Endothelial cell of umbilical vein (primary cell): ENCODE measurements around the gene RTKN2. TPM values are rescaled to one million over a fixed set of nuclear protein-coding genes. Genes with fewer than 3 reads are reported as not detected.

Experiments
- BruUV-seq: library from RNA; stranded (reverse); fragments of 400-500 nt; replicated peaks from 2 replicates; lab custom pipeline; 2021; lab: Mats Ljungman, UMichigan
- CTCF ChIA-PET: fragments of 300-600, 350-600 bp; sonication (Branson Sonifier 250); formaldehyde crosslinking; loops from one replicate; lab custom pipeline; 2021; ENCODE audit warnings: antibody characterized with exemption, inconsistent platforms; lab: Charles Lee
- POLR2A ChIA-PET: fragments of 300-600, 350-600 bp; sonication (Branson Sonifier 250); formaldehyde crosslinking; loops from one replicate; lab custom pipeline; 2021; ENCODE audit warnings: antibody characterized with exemption, inconsistent platforms; lab: Charles Lee
- DNase-seq: peaks from one replicate; pipeline ENCODE4 v3.0.0-alpha.2; 2011; ENCODE audit warnings: low read depth, low spot score
- FAIRE-seq: peaks from 2 replicates; lab custom pipeline; 2011; peaks lifted over from hg19 to GRCh38; lab: Jason Lieb, UNC
- H2AFZ ChIP-seq: 2 replicates; pipeline ENCODE4 v1.6.0; 2012; ENCODE audit warnings: low read depth, low read length, control low read depth, inconsistent platforms
- H3K27ac ChIP-seq: 2 replicates; pipeline ENCODE4 v1.5.1; 2011; ENCODE audit warnings: low read depth, mild to moderate bottlenecking, control low read depth, low read length, moderate library complexity; ENCODE audit not compliant: insufficient read depth
- H3K27me3 ChIP-seq, 2 experiments: 2 replicates each; pipeline versions ENCODE4 v1.6.0 to v1.6.1; 2011; ENCODE audit warnings: low read length in 2 of 2, mixed read lengths in 1 of 2; ENCODE audit not compliant: control insufficient read depth in 2 of 2, insufficient read depth in 2 of 2
- H3K36me3 ChIP-seq, 2 experiments: 2 replicates in 1 of 2; 3 replicates in 1 of 2; pipeline ENCODE4 v1.5.1; 2011; ENCODE audit warnings: low read length in 2 of 2, mild to moderate bottlenecking in 1 of 2, moderate library complexity in 1 of 2; ENCODE audit not compliant: control insufficient read depth in 2 of 2, insufficient read depth in 2 of 2; ENCODE audit errors: extremely low read depth in 1 of 2
- H3K4me1 ChIP-seq: 3 replicates; pipeline ENCODE4 v1.5.1; 2011; ENCODE audit warnings: mild to moderate bottlenecking, low read length; ENCODE audit not compliant: control insufficient read depth, insufficient read depth; ENCODE audit errors: extremely low read depth
- H3K4me2 ChIP-seq: 2 replicates; pipeline ENCODE4 v1.6.1; 2011; ENCODE audit warnings: low read length, control low read depth, mixed read lengths; ENCODE audit not compliant: insufficient read depth
- H3K4me3 ChIP-seq, 3 experiments: fragments of 200-600 bp in 1 of 3; sonication (generic), shearing (Covaris generic) in 1 of 3; replicated peaks in 1 of 3; 2 replicates each; pipeline ENCODE4 v1.5.1; 2011 to 2016; ENCODE audit warnings: control low read depth in 3 of 3, low read length in 3 of 3, mild to moderate bottlenecking in 2 of 3, inconsistent platforms in 1 of 3, low read depth in 1 of 3, moderate library complexity in 1 of 3; ENCODE audit not compliant: insufficient read depth in 1 of 3
- H3K79me2 ChIP-seq: 2 replicates; pipeline ENCODE4 v1.6.0; 2012; ENCODE audit warnings: low read length, inconsistent platforms; ENCODE audit not compliant: control insufficient read depth, insufficient read depth
- H3K9ac ChIP-seq: replicated peaks from 2 replicates; pipeline ENCODE3; 2011; ENCODE audit warnings: low read length, control low read depth; ENCODE audit not compliant: insufficient read depth; ENCODE audit errors: extremely low read depth
- H3K9me1 ChIP-seq: replicated peaks from 3 replicates; pipeline ENCODE4 v1.6.0; 2011; ENCODE audit warnings: mild to moderate bottlenecking, low read length; ENCODE audit not compliant: control insufficient read depth, insufficient read depth; ENCODE audit errors: extremely low read depth
- H3K9me3 ChIP-seq: replicated peaks from 2 replicates; pipeline ENCODE4 v1.5.1; 2012; ENCODE audit warnings: low read length, inconsistent platforms; ENCODE audit not compliant: control insufficient read depth, insufficient read depth
- H4K20me1 ChIP-seq: replicated peaks from 2 replicates; pipeline ENCODE3; 2011; ENCODE audit warnings: mild to moderate bottlenecking, low read length; ENCODE audit not compliant: control insufficient read depth, insufficient read depth; ENCODE audit errors: extremely low read depth
- CTCF ChIP-seq, 2 donors: IDR thresholded peaks; 1 replicate in 1 of 2; 2 replicates in 1 of 2; pipeline ENCODE4 v1.5.1; 2011; ENCODE audit warnings: low read length in 2 of 2, mild to moderate bottlenecking in 2 of 2, moderate library complexity in 2 of 2, control low read depth in 1 of 2, inconsistent platforms in 1 of 2, low read depth in 1 of 2; ENCODE audit not compliant: insufficient read depth in 1 of 2; ENCODE audit errors: extremely low read depth in 1 of 2
- EZH2 ChIP-seq: IDR thresholded peaks from 2 replicates; pipeline ENCODE4 v1.6.1; 2012; ENCODE audit warnings: borderline replicate concordance, low read depth, mild to moderate bottlenecking, moderate library complexity, low read length, inconsistent platforms; ENCODE audit not compliant: severe bottlenecking
- FOS ChIP-seq: IDR thresholded peaks from 2 replicates; pipeline ENCODE4 v1.6.1; 2011; ENCODE audit warnings: mild to moderate bottlenecking, low read length, moderate library complexity, borderline replicate concordance; ENCODE audit not compliant: insufficient read depth
- GATA2 ChIP-seq: IDR thresholded peaks from 2 replicates; pipeline ENCODE4 v1.7.0; 2011; ENCODE audit warnings: low read depth, mild to moderate bottlenecking, moderate library complexity, mixed read lengths, low read length; ENCODE audit not compliant: insufficient read length, insufficient read depth
- JUN ChIP-seq: IDR thresholded peaks from 2 replicates; pipeline ENCODE4 v1.6.1; 2011; ENCODE audit warnings: borderline replicate concordance, low read depth; ENCODE audit not compliant: insufficient read length, insufficient read depth
- MAX ChIP-seq: IDR thresholded peaks from 2 replicates; pipeline ENCODE4 v1.6.1; 2011; ENCODE audit not compliant: insufficient read depth, insufficient read length
- MYC ChIP-seq: IDR thresholded peaks from one replicate; pipeline ENCODE4 v1.6.1; 2011; ENCODE audit warnings: mild to moderate bottlenecking, low read depth, low read length
- POLR2A ChIP-seq: IDR thresholded peaks from 2 replicates; pipeline ENCODE4 v1.6.1; 2012; ENCODE audit warnings: low read depth, mild to moderate bottlenecking, control low read depth, low read length
- POLR2AphosphoS5 ChIP-seq: IDR thresholded peaks from 2 replicates; pipeline ENCODE4 v1.6.1; 2012; ENCODE audit warnings: low read depth, mild to moderate bottlenecking, control low read depth, low read length, moderate library complexity; ENCODE audit not compliant: insufficient read depth
- dilution Hi-C: fragments of 300-500 bp; cut with MboI; formaldehyde crosslinking; loops from one replicate; pipeline ENCODE4 v1.15.0; 2019; ENCODE audit warnings: low sequenced_read_pairs; ENCODE audit not compliant: extremely low pct_ligation_motif_present
- intact Hi-C: fragments of 100-400 bp; cut with micrococcal nuclease; formaldehyde crosslinking; loops from one replicate; pipeline ENCODE4 v1.10.0; 2022
- polyA plus RNA-seq, 4 experiments: library from polyadenylated mRNA; depleted of rRNA in 3 of 4; stranded (reverse) in 3 of 4; unstranded in 1 of 4; fragments of >200 nt; gene quantifications; 2 replicates each; pipeline versions ENCODE4 v1.2.1 to v1.2.3, GENCODE V29; 2011 to 2012; ENCODE audit warnings: missing spikeins in 1 of 4
- total RNA-seq: library from RNA; stranded (reverse); gene quantifications from 2 replicates; pipeline ENCODE4 v1.2.3, GENCODE V29; 2021

Gene RTKN2
- total and polyA plus RNA-seq, 2 donors (not counting 3 experiments of a cell fraction or from before 2014, with no cell fraction given), result 0.65 to 4.8 TPM

GRCh38 chr10:62231805-62232204 is 36.8 kb downstream of the RTKN2 start:
- no peaks in the 10 kb centered on the region for H3K79me2 ChIP-seq
- BruUV-seq, result TSS peak; percentile 94
- H3K9ac ChIP-seq, result peak overlapping the region; percentile 56
- TF ChIP-seq POLR2AphosphoS5, result no peak
- TF ChIP-seq MYC, result no peak
- no peak for TF ChIP-seq FOS
- no peak for TF ChIP-seq GATA2
- dilution Hi-C loops (no loop called here), intact Hi-C loops (loop anchor here (1.0 to 10.0 kb wide), 3 partner anchors 101 to 1257 kb away; no protein-coding TSS in a partner anchor)
- no peaks in the 10 kb centered on the region for H3K27me3 ChIP-seq
- ChIA-PET CTCF (interaction anchor here (0.8 to 2.5 kb wide), 12 partner anchors 9 to 335 kb away, joined by 3 to 21 read pairs (median 4); no protein-coding TSS in a partner anchor), POLR2A (no interaction called here)
- no peak overlapping the region for H2AFZ ChIP-seq
- no peak overlapping the region for H3K4me3 ChIP-seq
- no peaks in the 10 kb centered on the region for H3K9me1 ChIP-seq
- DNase-seq (no peak), FAIRE-seq (peak; percentile 31)
- H4K20me1 ChIP-seq, result no peaks in the 10 kb centered on the region
- peak overlapping the region; percentile 83 for H3K4me2 ChIP-seq
- H3K27ac ChIP-seq, result peak overlapping the region; percentile 76
- H3K36me3 ChIP-seq, result no peaks in the 10 kb centered on the region
- H3K9me3 ChIP-seq, result no peaks in the 10 kb centered on the region
- peaks cover 21% of the 10 kb centered on the region for H3K4me1 ChIP-seq

- H3K27ac ChIP-seq, result peak overlapping the region; percentile 76
- no peaks in the 10 kb centered on the region for H3K9me1 ChIP-seq
- BruUV-seq, result no TSS peak
- ChIA-PET CTCF (interaction anchor here (0.8 to 2.5 kb wide), 12 partner anchors 9 to 334 kb away, joined by 3 to 21 read pairs (median 4); no protein-coding TSS in a partner anchor), POLR2A (interaction anchor here (0.7 kb wide), 1 partner anchor 13 kb away, joined by 3 read pairs; no protein-coding TSS in a partner anchor)
- H3K36me3 ChIP-seq, result no peaks in the 10 kb centered on the region
- FAIRE-seq (peak; percentile 78), DNase-seq (peak; percentile 78)
- peak overlapping the region; percentile 83 for H3K4me2 ChIP-seq
- TF ChIP-seq JUN, result peak; percentile 86
- TF ChIP-seq POLR2AphosphoS5, result no peak
- no peak for TF ChIP-seq MYC
- TF ChIP-seq FOS, result peak; percentile 72
- TF ChIP-seq POLR2A, result no peak
- TF ChIP-seq MAX, result no peak
- TF ChIP-seq GATA2, result no peak
- TF ChIP-seq EZH2, result no peak
- TF ChIP-seq CTCF (IDR thresholded peaks at IDR 0.05; ENCODE audit: extremely low read depth in 1 of 2, insufficient read depth in 1 of 2, low read depth in 1 of 2, low read length in 2 of 2), result no peak
- H3K79me2 ChIP-seq, result no peaks in the 10 kb centered on the region
- H3K4me1 ChIP-seq, result peaks cover 21% of the 10 kb centered on the region
- no peak overlapping the region for H2AFZ ChIP-seq
- dilution Hi-C loops, result no loop called here
- H4K20me1 ChIP-seq, result no peaks in the 10 kb centered on the region
- no peak overlapping the region for H3K4me3 ChIP-seq
- no peaks in the 10 kb centered on the region for H3K27me3 ChIP-seq
- intact Hi-C loops, result loop anchor here (1.0 to 10.0 kb wide), 3 partner anchors 100 to 1257 kb away; no protein-coding TSS in a partner anchor
- peak overlapping the region; percentile 56 for H3K9ac ChIP-seq
- H3K9me3 ChIP-seq, result no peaks in the 10 kb centered on the region
Observed at GRCh38 chr10:62231371-62231770, 37.3 kb downstream of the RTKN2 start.
